Measurements from ENCODE around the gene RXRG. TPM values are rescaled to one million over a fixed set of nuclear protein-coding genes. Genes with fewer than 3 reads are reported as not detected.

RXRG gene
- polyA plus RNA-seq, 1 of the 3 experiments (the other 2 are of a cell fraction): not detected

- TF ChIP-seq YY1 (IDR thresholded peaks at IDR 0.05; ENCODE audit: low read depth): no peak
- no peak for TF ChIP-seq GABPA (IDR thresholded peaks at IDR 0.05; ENCODE audit: low read depth)
- TF ChIP-seq MEF2A (IDR thresholded peaks at IDR 0.05; ENCODE audit: borderline replicate concordance, low read depth): no peak
- TF ChIP-seq PBX3 (IDR thresholded peaks at IDR 0.05): no peak
- TF ChIP-seq EZH2phosphoT487 (IDR thresholded peaks at IDR 0.05; ENCODE audit: borderline replicate concordance, low read depth): no peak
- TF ChIP-seq FOXJ3 (CRISPR knock-in tag; IDR thresholded peaks at IDR 0.05): no peak
- no peak for TF ChIP-seq ELF1 (IDR thresholded peaks at IDR 0.05)
- no peak for TF ChIP-seq FOSL2 (IDR thresholded peaks at IDR 0.05; ENCODE audit: borderline replicate concordance, low read depth)
Measured at GRCh38 chr1:165424454-165425216, 20.3 kb downstream of the RXRG start (continued).

- H3F3A ChIP-seq (replicated peaks; ENCODE audit: insufficient read depth): no peaks in the 10 kb centered on the region
- CTCF ChIA-PET: interaction anchor here (0.9 to 1.4 kb wide), 4 partner anchors 20 to 56 kb away, joined by 3 to 4 read pairs (median 3); no protein-coding TSS in a partner anchor
- H3K4me3 ChIP-seq (ENCODE audit: low read depth in 2 of 2, low read length in 1 of 2): no peak overlapping the region
- H3K27ac ChIP-seq (ENCODE audit: low read depth in 2 of 2, low read length in 1 of 2): no peak overlapping the region
- no peaks in the 10 kb centered on the region for H3K79me2 ChIP-seq (ENCODE audit: insufficient read depth)
- no peaks in the 10 kb centered on the region for H4K20me1 ChIP-seq (ENCODE audit: insufficient read depth)
- POLR2A ChIA-PET: no interaction called here
- DNase-seq: no peak
- WGBS (ENCODE audit: low lambda C conversion rate): 16% methylated on average over 5 of the region's 5 CpGs
- H2AFZ ChIP-seq (ENCODE audit: low read depth): no peak overlapping the region
- H3K27me3 ChIP-seq (ENCODE audit: insufficient read depth): no peaks in the 10 kb centered on the region; the same call in 1 of the 2 replicates
- H3K9me3 ChIP-seq: no peaks in the 10 kb centered on the region
- no peaks in the 10 kb centered on the region for H3K36me3 ChIP-seq (replicated peaks in 1 of 2; ENCODE audit: control insufficient read depth in 1 of 2, insufficient read depth in 2 of 2, low read length in 1 of 2)
- H3K4me1 ChIP-seq (ENCODE audit: control insufficient read depth in 1 of 2, insufficient read depth in 2 of 2, low read depth in 1 of 2, low read length in 1 of 2): no peaks in the 10 kb centered on the region
- H3K4me2 ChIP-seq: no peak overlapping the region
- no peak overlapping the region for H3K9ac ChIP-seq
- TF ChIP-seq ZBTB33 (IDR thresholded peaks at IDR 0.05; ENCODE audit: borderline replicate concordance, low read depth) (no peak), FOXM1 (IDR thresholded peaks at IDR 0.05; ENCODE audit: low read depth) (no peak), FOSL2 (IDR thresholded peaks at IDR 0.05; ENCODE audit: borderline replicate concordance, low read depth) (no peak), PBX3 (IDR thresholded peaks at IDR 0.05) (no peak), MEF2A (IDR thresholded peaks at IDR 0.05; ENCODE audit: borderline replicate concordance, low read depth) (no peak), MXI1 (IDR thresholded peaks at IDR 0.05; ENCODE audit: low read depth, low read length) (no peak), SMC3 (IDR thresholded peaks at IDR 0.05; ENCODE audit: low read depth, low read length) (no peak), EP300 (IDR thresholded peaks at IDR 0.05; ENCODE audit: borderline replicate concordance in 1 of 2, low read depth in 1 of 2, low read length in 1 of 2) (no peak), SIN3A (IDR thresholded peaks at IDR 0.05; ENCODE audit: borderline replicate concordance, low read depth, low read length) (no peak), YY1 (IDR thresholded peaks at IDR 0.05; ENCODE audit: low read depth) (no peak), GABPA (IDR thresholded peaks at IDR 0.05; ENCODE audit: low read depth) (no peak), RXRA (IDR thresholded peaks at IDR 0.05; ENCODE audit: borderline replicate concordance, low read depth) (no peak), REST (IDR thresholded peaks at IDR 0.05; ENCODE audit: low read depth, low read length) (no peak)
- H3K9me2 ChIP-seq: no peaks in the 10 kb centered on the region
Measured at GRCh38 chr1:165423136-165423535, 21.8 kb downstream of the RXRG start.
